Heart right ventricle (tissue), 16 donors: ENCODE results near the gene BTG2. TPM values are rescaled to one million over a fixed set of nuclear protein-coding genes. Genes with fewer than 3 reads are reported as not detected.

Source experiments
- ATAC-seq, 8 donors: fragments of 200-7000 bp; cut with Tn5 transposase; one replicate each; pipeline ENCODE4 v1.9.1; 2020; ENCODE audit warnings: mild to moderate bottlenecking in 8 of 8, moderate library complexity in 8 of 8, moderate number of reproducible peaks in 1 of 8
- DNase-seq, 2 donors: peaks; one replicate each; pipeline ENCODE4 v3.0.0-alpha.2; 2020
- H3K27ac ChIP-seq, 10 donors: fragments of 200-600 bp; sonication (generic) in 2 of 10; one replicate each; pipeline versions ENCODE4 v1.5.0 to v1.8.0; 2020 to 2022; ENCODE audit warnings: mild to moderate bottlenecking in 3 of 10
- H3K27me3 ChIP-seq, 7 donors: fragments of 200-600 bp; one replicate each; pipeline ENCODE4 v1.8.0; 2021 to 2022; ENCODE audit warnings: mild to moderate bottlenecking in 2 of 7
- H3K36me3 ChIP-seq, 9 donors: fragments of 200-600 bp; sonication (generic) in 1 of 9; one replicate each; pipeline versions ENCODE4 v1.5.0 to v1.8.0; 2020 to 2022; ENCODE audit warnings: mild to moderate bottlenecking in 2 of 9
- H3K4me1 ChIP-seq, 9 donors: fragments of 200-600 bp; sonication (generic) in 1 of 9; one replicate each; pipeline versions ENCODE4 v1.5.0 to v1.8.0; 2020 to 2022; ENCODE audit warnings: mild to moderate bottlenecking in 4 of 9
- H3K4me3 ChIP-seq, 10 donors: fragments of 200-600 bp; sonication (generic) in 2 of 10; one replicate each; pipeline versions ENCODE4 v1.5.0 to v1.8.0; 2020 to 2022; ENCODE audit warnings: mild to moderate bottlenecking in 7 of 10, moderate library complexity in 2 of 10
- H3K9me3 ChIP-seq, 11 donors: fragments of 200-600 bp in 10 of 11; sonication (generic) in 2 of 11; one replicate each; pipeline versions ENCODE4 v1.5.0 to v1.8.0; 2013 to 2022; ENCODE audit warnings: mild to moderate bottlenecking in 2 of 11, control low read depth in 1 of 11, moderate library complexity in 1 of 11
- WGBS, 2 donors: extraction: QIAGEN DNeasy Blood & Tissue Kit; methylation state at CpG; one replicate each; pipeline ENCODE4 v1.1.7; 2013; ENCODE audit warnings: inconsistent platforms in 1 of 2; 5-methylcytosine and 5-hydroxymethylcytosine counted together
- intact Hi-C, 10 donors: fragments of 100-400 bp; cut with DNase I; formaldehyde crosslinking; loops; one replicate each; pipeline versions ENCODE4 v1.11.1 to v1.14.2; 2022
- polyA plus RNA-seq, 2 donors: library from polyadenylated mRNA; stranded (reverse); fragments of 200-250 nt; gene quantifications; one replicate each; pipeline ENCODE4 v1.2.3, GENCODE V29; 2013
- total RNA-seq, 10 donors: library from RNA; stranded (reverse); fragmentation: NEBNext Ultra II Directional in 3 of 10; extraction: Animal tissue kit (Norgen Biotek cat#: 25700) in 3 of 10; gene quantifications; one replicate each; pipeline versions ENCODE4 v1.2.1 to v1.2.4, GENCODE V29; 2021 to 2023
- TF ChIP-seq, protein P1 (sequence below), 9 donors: fragments of 200-600 bp; sonication (generic) in 2 of 9; IDR thresholded peaks; one replicate each; pipeline versions ENCODE4 v1.5.0 to v1.8.0; 2021 to 2022; ENCODE audit warnings: antibody characterized with exemption in 9 of 9, mild to moderate bottlenecking in 5 of 9, moderate library complexity in 1 of 9
- donor health status: Arrhythmogenic right ventricular cardiomyopathy.
- donor health status: ischemic (EF 13 %, LVEDD 7.1; RV severe dilation, severe dysfunction).
- donor health status: healthy with polysubstance abuse.
- donor health status: DM: no; HTN: yes; CAD: no.
- donor health status: DM: no; HTN: no; CAD: no.
- donor health status: ischemic (EF 25% LVEDD 6.9; RV normal size, moderate dysfunction).
- donor health status: ischemic (EF 25% LVEDD 5.7; RV mildly dilated, moderate dysfunction).
- donor health status: healthy.
- donor health status: DM: yes; HTN: yes; CAD: no.
- donor health status: Ischemic cardiomyopathy.
- donor health status: ischemic (EF 35%, LVEDD 5.7; RV mildly dilated, moderate dysfunction).
- donor health status: nonischemic (EF 11% LVEDD 7.7; RV severe dilation, severe dysfunction).
- donor health status: DM: yes; HTN: yes; CAD: no.
- donor health status: PGD.
- donor health status: ischemic (EF 29% LVEDD 5.4; RV normal size, mild dysfunction).
- donor health status: nonischemic (EF 23%, LVEDD 6.1; RV moderate dilation, normal function).

Gene BTG2
- total and polyA plus RNA-seq, 12 donors, result 26.4 to 349 (median 54.2) TPM

DNA sequence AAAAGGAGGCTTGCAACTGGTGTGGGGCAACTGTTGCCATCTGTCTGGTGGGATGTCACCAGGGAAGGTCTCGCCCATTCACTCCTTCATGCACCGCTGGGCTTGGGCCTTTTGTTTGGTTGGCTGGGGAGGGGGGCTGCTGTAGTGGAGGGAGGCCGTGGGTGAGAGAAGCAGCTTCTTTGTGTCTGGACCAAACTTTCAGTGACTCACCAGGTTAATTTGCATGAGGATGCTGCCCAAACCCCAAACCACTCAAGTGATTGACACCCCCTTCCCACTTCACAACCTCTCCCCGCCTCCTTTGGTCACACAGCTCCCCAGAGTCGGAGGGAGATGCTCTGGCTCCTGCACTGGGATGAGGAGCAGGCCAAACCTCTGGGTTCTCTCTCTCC, 19.7 kb downstream of the BTG2 start:
- intact Hi-C loops, result no loop called here
- DNase-seq, result no peak
- TF ChIP-seq, protein P1, sequence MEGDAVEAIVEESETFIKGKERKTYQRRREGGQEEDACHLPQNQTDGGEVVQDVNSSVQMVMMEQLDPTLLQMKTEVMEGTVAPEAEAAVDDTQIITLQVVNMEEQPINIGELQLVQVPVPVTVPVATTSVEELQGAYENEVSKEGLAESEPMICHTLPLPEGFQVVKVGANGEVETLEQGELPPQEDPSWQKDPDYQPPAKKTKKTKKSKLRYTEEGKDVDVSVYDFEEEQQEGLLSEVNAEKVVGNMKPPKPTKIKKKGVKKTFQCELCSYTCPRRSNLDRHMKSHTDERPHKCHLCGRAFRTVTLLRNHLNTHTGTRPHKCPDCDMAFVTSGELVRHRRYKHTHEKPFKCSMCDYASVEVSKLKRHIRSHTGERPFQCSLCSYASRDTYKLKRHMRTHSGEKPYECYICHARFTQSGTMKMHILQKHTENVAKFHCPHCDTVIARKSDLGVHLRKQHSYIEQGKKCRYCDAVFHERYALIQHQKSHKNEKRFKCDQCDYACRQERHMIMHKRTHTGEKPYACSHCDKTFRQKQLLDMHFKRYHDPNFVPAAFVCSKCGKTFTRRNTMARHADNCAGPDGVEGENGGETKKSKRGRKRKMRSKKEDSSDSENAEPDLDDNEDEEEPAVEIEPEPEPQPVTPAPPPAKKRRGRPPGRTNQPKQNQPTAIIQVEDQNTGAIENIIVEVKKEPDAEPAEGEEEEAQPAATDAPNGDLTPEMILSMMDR (IDR thresholded peaks at IDR 0.05), result no peak
- Histone ChIP-seq H3K4me3 (no peak overlapping the region), H3K36me3 (no peaks in the 10 kb centered on the region), H3K4me1 (peaks cover 35 to 85% (median 77%) of the 10 kb centered on the region in 9 donors), H3K27ac (peak overlapping the region; percentile 84 to 98 (median 94)), H3K9me3 (no peaks in the 10 kb centered on the region), H3K27me3 (no peaks in the 10 kb centered on the region)
- 71 to 75% methylated on average over 5 of the region's 5 CpGs for WGBS, 2 donors
- no peak for ATAC-seq

DNA sequence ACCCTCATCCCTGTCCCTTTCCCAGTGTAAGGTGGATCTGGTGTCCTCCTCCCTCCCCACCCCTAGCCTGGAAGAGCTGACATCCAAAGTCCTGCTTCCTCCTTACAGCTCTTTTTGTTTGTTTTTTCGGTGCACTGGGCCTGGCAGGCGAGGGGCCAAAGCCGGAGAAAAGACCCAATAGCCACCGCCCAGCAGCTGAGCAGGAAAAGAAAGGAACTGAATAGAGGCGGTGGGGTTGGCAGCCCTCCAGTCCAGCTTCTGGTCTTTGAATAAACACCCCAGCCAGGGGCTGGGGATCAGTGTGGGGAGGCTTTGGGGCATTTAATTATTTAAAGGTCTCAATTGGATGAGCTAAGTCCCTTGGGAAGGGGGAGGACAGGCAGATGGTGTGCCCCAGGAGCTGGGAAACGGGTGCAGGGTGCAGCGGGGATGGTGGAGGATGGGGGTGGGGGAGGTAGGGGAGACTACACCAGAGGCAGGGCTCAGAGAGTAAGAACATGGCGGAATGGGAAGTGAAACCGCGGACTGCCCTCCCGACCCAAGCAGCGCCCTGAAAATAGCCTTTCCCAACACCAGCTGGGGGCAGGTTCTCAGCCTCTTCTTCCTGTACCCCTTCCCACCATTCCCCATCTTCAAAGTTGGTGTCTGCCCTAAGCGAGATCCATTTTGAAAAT, 20.2 kb downstream of the BTG2 start:
- peaks cover 35 to 80% (median 73%) of the 10 kb centered on the region in 9 donors for H3K4me1 ChIP-seq
- no peaks in the 10 kb centered on the region for H3K9me3 ChIP-seq
- H3K27ac ChIP-seq, result peak overlapping the region; percentile 84 to 98 (median 94)
- no peaks in the 10 kb centered on the region for H3K27me3 ChIP-seq
- ATAC-seq (peak in 2 of 8 donors; percentile 4 to 8), DNase-seq (peak; percentile 69 to 74)
- WGBS, 2 donors, result 64 to 65% methylated on average over 13 of the region's 13 CpGs
- H3K36me3 ChIP-seq, result no peaks in the 10 kb centered on the region
- TF ChIP-seq, protein P1 (IDR thresholded peaks at IDR 0.05), result no peak
- H3K4me3 ChIP-seq, result no peak overlapping the region
- intact Hi-C loops, result loop anchor here in 3 of 10 donors (2.0 kb wide), 2 partner anchors 19 to 51 kb away; no protein-coding TSS in a partner anchor

GRCh38 chr1:203326830-203327683, 21.7 kb downstream of the BTG2 start:
- H3K4me3 ChIP-seq, result peak overlapping the region; percentile 5 to 63 (median 57)
- H3K27me3 ChIP-seq, result no peaks in the 10 kb centered on the region
- intact Hi-C loops, result loop anchor here in 5 of 10 donors (1.0 to 2.0 kb wide), 3 partner anchors 20 to 54 kb away; no protein-coding TSS in a partner anchor
- H3K9me3 ChIP-seq, result no peaks in the 10 kb centered on the region
- H3K36me3 ChIP-seq, result no peaks in the 10 kb centered on the region
- peak overlapping the region; percentile 85 to 98 (median 94) for H3K27ac ChIP-seq
- 4 to 5% methylated on average over 46 to 49 of the region's 49 CpGs for WGBS, 2 donors
- DNase-seq (peak; percentile 95), ATAC-seq (peak; percentile 89 to 96 (median 92))
- TF ChIP-seq, protein P1 (IDR thresholded peaks at IDR 0.05), result no peak
- peaks cover 24 to 64% (median 59%) of the 10 kb centered on the region in 9 donors for H3K4me1 ChIP-seq
